Neural cell (in vitro differentiated cells): ENCODE results near the gene SEZ6L2.

ENCODE experiments used
- EP300 ChIP-seq: fragments of 450-650 bp; conservative IDR thresholded peaks from 2 replicates; pipeline ENCODE4 v1.6.1; 2014; ENCODE audit warnings: antibody characterized with exemption, mild to moderate bottlenecking, moderate library complexity; ENCODE audit not compliant: poor library complexity, severe bottlenecking
- TF ChIP-seq, protein P1 (sequence below): fragments of 450-650 bp; IDR thresholded peaks from 2 replicates; pipeline ENCODE4 v1.5.1; 2014; ENCODE audit warnings: antibody characterized with exemption, mild to moderate bottlenecking, moderate library complexity; ENCODE audit not compliant: poor library complexity, severe bottlenecking

DNA sequence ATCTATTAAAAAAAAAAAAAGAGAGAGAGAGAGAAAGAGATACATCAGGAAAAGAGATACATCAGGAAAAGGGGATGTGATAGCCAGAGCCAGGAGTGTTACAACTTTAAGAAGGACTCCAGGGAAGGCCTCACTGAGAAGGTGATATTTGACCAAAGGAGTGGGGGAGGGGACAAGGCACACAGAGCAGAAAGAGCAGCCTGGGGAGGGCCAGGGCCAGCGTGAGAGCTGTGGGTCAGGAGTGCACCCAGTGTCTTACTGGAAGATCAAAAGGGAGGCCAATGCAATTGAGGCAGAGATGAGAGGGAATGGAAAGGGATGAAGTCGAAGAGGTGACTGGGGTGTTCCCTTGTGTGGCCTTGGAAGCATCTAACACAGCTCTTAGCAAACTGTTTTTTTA lies 8.6 kb upstream of the SEZ6L2 start:
- TF ChIP-seq, protein P1, sequence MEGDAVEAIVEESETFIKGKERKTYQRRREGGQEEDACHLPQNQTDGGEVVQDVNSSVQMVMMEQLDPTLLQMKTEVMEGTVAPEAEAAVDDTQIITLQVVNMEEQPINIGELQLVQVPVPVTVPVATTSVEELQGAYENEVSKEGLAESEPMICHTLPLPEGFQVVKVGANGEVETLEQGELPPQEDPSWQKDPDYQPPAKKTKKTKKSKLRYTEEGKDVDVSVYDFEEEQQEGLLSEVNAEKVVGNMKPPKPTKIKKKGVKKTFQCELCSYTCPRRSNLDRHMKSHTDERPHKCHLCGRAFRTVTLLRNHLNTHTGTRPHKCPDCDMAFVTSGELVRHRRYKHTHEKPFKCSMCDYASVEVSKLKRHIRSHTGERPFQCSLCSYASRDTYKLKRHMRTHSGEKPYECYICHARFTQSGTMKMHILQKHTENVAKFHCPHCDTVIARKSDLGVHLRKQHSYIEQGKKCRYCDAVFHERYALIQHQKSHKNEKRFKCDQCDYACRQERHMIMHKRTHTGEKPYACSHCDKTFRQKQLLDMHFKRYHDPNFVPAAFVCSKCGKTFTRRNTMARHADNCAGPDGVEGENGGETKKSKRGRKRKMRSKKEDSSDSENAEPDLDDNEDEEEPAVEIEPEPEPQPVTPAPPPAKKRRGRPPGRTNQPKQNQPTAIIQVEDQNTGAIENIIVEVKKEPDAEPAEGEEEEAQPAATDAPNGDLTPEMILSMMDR = no peak
- TF ChIP-seq EP300 = no peak
